Measurements from ENCODE around the gene PELI1.
"Not testable (repeated sequence)": the region's sequence is repeated elsewhere in the genome, so short reads cannot be mapped to it uniquely, and the experiment has no call there.

The PELI1 gene

GRCh38 chr2:64101141-64101591, 43.1 kb downstream of the PELI1 start:
- Histone ChIP-seq H3K9me3 (replicated peaks in 1 of 11) (peaks cover 0 to 3% (median 0%) of the 10 kb centered on the region in 11 experiments; a peak in 2 of 22 replicates), H3K36me3 (peaks cover 45 to 100% (median 80%) of the 10 kb centered on the region in 11 experiments), H3K27me3 (no peaks in the 10 kb centered on the region), H3K9ac (no peak overlapping the region), H4K20me1 (peaks cover 0 to 100% (median 0%) of the 10 kb centered on the region in 11 experiments; a peak in 7 of 22 replicates), H3K27ac (no peak overlapping the region; a peak in 1 of 22 replicates), H3K4me3 (no peak overlapping the region), H3K4me2 (no peak overlapping the region), H3K4me1 (peaks cover 0 to 24% (median 10%) of the 10 kb centered on the region in 10 experiments; a peak in 13 of 20 replicates)
- no peak for TF ChIP-seq Cebpa-rat (IDR thresholded peaks at IDR 0.05)

DNA sequence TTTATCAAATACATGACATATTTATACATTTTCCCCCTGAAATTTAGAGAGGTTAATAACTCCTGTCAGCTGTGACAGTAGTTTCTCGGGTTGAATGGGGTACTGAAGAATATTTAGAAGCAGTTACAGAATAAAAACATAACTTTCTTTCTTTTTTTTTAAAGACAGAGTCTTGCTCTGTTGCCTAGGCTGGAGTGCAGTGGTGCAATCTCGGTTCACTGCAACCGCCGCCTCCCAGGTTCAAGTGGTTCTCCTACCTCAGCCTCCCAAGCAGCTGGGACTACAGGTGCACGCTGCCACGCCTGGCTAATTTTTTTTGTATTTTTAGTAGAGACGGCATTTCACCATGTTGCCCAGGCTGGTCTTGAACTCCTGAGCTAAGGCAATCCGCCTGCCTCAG, 43.6 kb downstream of the PELI1 start:
- peaks cover 51 to 100% (median 80%) of the 10 kb centered on the region in 11 experiments for H3K36me3 ChIP-seq
- not testable (repeated sequence) for H3K9ac ChIP-seq; H3K4me3 ChIP-seq; H3K27me3 ChIP-seq; H3K27ac ChIP-seq; H3K9me3 ChIP-seq (replicated peaks in 1 of 11); H3K4me2 ChIP-seq
- H3K4me1 ChIP-seq: peaks cover 0 to 18% (median 10%) of the 10 kb centered on the region in 10 experiments; a peak in 11 of 20 replicates
- H4K20me1 ChIP-seq: peaks cover 0 to 100% (median 0%) of the 10 kb centered on the region in 11 experiments; a peak in 7 of 22 replicates

- Histone ChIP-seq H3K4me3 (no peak overlapping the region), H3K27ac (no peak overlapping the region), H3K9me3 (replicated peaks in 1 of 11) (peaks cover 0 to 8% (median 0%) of the 10 kb centered on the region in 11 experiments; a peak in 3 of 22 replicates), H3K4me1 (peaks cover 0 to 10% (median 0%) of the 10 kb centered on the region in 10 experiments; a peak in 1 of 20 replicates), H3K36me3 (peaks cover 57 to 100% (median 89%) of the 10 kb centered on the region in 11 experiments), H3K4me2 (no peak overlapping the region), H3K27me3 (no peaks in the 10 kb centered on the region), H4K20me1 (peaks cover 0 to 100% (median 0%) of the 10 kb centered on the region in 11 experiments; a peak in 6 of 22 replicates), H3K9ac (no peak overlapping the region)
- no peak for TF ChIP-seq Cebpa-rat (IDR thresholded peaks at IDR 0.05)
Measured at GRCh38 chr2:64094663-64095382, 49.4 kb downstream of the PELI1 start.

DNA sequence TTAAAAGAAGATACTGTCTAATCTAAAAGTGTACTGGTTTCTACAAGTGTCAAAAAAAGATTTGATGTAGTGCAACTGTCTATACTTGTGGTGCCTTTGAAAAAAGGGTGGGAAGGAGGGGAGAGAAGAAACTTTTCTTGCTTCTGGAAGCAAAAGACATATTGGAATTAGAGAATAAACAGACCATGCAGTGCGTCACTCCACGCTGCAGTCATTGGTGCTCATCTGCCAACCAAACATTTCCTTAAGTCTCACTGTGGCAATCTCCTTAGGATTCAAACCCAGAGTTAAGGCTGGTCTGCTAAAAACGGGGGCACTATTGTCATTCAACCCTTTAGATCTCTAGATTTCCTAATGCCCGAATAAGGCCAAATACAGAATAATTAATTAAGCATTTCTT, 50.9 kb downstream of the PELI1 start:
- Histone ChIP-seq H3K4me2 (no peak overlapping the region), H3K4me3 (no peak overlapping the region), H3K27me3 (no peaks in the 10 kb centered on the region), H3K27ac (no peak overlapping the region), H3K36me3 (peaks cover 51 to 92% (median 75%) of the 10 kb centered on the region in 11 experiments), H3K4me1 (peaks cover 0 to 11% (median 0%) of the 10 kb centered on the region in 10 experiments; a peak in 1 of 20 replicates), H3K9ac (no peak overlapping the region), H4K20me1 (peaks cover 0 to 98% (median 0%) of the 10 kb centered on the region in 11 experiments; a peak in 6 of 22 replicates), H3K9me3 (replicated peaks in 1 of 11) (peaks cover 0 to 8% (median 0%) of the 10 kb centered on the region in 11 experiments; a peak in 3 of 22 replicates)
- TF ChIP-seq Cebpa-rat (IDR thresholded peaks at IDR 0.05): no peak

- H3K4me2 ChIP-seq: no peak overlapping the region
- H3K4me3 ChIP-seq: no peak overlapping the region
- TF ChIP-seq Cebpa-rat (IDR thresholded peaks at IDR 0.05): no peak
- H3K27me3 ChIP-seq: no peaks in the 10 kb centered on the region
- H4K20me1 ChIP-seq: peaks cover 0 to 98% (median 0%) of the 10 kb centered on the region in 11 experiments; a peak in 6 of 22 replicates
- H3K27ac ChIP-seq: no peak overlapping the region
- peaks cover 49 to 84% (median 67%) of the 10 kb centered on the region in 11 experiments for H3K36me3 ChIP-seq
- H3K4me1 ChIP-seq: peaks cover 0 to 12% (median 0%) of the 10 kb centered on the region in 10 experiments; a peak in 1 of 20 replicates
- H3K9ac ChIP-seq: no peak overlapping the region
- H3K9me3 ChIP-seq (replicated peaks in 1 of 11): peaks cover 0 to 8% (median 0%) of the 10 kb centered on the region in 11 experiments; a peak in 3 of 22 replicates
Measured at GRCh38 chr2:64092502-64092901, 51.7 kb downstream of the PELI1 start.

DNA sequence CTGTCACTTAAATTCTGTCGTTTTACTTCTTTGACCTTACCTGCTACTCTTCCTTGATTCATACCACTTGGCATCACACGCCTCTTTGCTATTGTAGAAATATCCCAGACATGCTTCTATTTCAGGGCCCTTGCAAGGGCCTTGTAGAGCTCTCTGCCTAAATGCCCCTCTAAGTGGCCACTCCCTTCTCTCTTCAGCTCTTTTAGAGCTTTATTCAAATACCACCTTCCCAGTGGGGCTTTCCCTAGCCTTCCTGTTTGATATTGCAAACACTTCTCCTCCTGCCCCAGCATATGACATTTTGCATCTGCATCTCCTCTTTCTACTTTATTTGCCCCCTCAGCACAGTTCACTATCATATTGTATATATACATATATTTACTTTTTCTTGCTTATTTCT, 54.0 kb downstream of the PELI1 start:
- Histone ChIP-seq H3K4me1 (peaks cover 0 to 29% (median 0%) of the 10 kb centered on the region in 10 experiments; a peak in 2 of 20 replicates), H3K9me3 (replicated peaks in 1 of 11) (no peaks in the 10 kb centered on the region), H3K9ac (no peak overlapping the region), H3K27me3 (no peaks in the 10 kb centered on the region), H3K4me3 (no peak overlapping the region), H3K36me3 (peaks cover 26 to 61% (median 44%) of the 10 kb centered on the region in 11 experiments), H4K20me1 (peaks cover 0 to 91% (median 0%) of the 10 kb centered on the region in 11 experiments; a peak in 6 of 22 replicates), H3K27ac (no peak overlapping the region), H3K4me2 (no peak overlapping the region)
- no peak for TF ChIP-seq Cebpa-rat (IDR thresholded peaks at IDR 0.05)

- no peaks in the 10 kb centered on the region for H3K27me3 ChIP-seq
- H3K4me2 ChIP-seq: no peak overlapping the region
- peaks cover 6 to 24% (median 14%) of the 10 kb centered on the region in 11 experiments; a peak in 19 of 22 replicates for H3K36me3 ChIP-seq
- H3K4me1 ChIP-seq: peaks cover 0 to 64% (median 8%) of the 10 kb centered on the region in 10 experiments; a peak in 10 of 20 replicates
- H3K4me3 ChIP-seq: no peak overlapping the region
- no peaks in the 10 kb centered on the region for H3K9me3 ChIP-seq (replicated peaks in 1 of 11)
- H3K27ac ChIP-seq: no peak overlapping the region
- no peak for TF ChIP-seq Cebpa-rat (IDR thresholded peaks at IDR 0.05)
- no peak overlapping the region for H3K9ac ChIP-seq
- H4K20me1 ChIP-seq: peaks cover 0 to 53% (median 0%) of the 10 kb centered on the region in 11 experiments; a peak in 4 of 22 replicates
Measured at GRCh38 chr2:64086347-64087082, 57.7 kb downstream of the PELI1 start.

DNA sequence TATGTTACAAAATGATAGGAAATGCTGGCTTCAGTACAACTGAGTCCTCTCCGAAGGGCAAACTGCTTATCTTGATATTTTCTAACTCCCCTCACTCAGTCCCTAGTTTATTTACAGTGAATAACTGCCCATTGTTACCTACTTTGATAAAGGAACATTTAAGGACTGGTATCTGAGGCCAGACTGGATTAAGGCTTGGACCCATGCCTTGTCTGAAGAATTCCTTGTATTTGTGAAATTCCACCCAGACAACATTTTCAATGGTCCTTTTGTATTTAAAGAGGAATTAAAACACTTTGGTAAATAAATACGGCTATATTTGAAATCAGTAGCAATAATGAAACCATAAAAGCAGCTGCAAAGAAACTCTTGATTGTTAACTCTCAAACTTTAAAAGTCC, 58.3 kb downstream of the PELI1 start:
- no peak overlapping the region for H3K4me3 ChIP-seq
- H3K27me3 ChIP-seq: no peaks in the 10 kb centered on the region
- no peak overlapping the region for H3K27ac ChIP-seq
- H3K9me3 ChIP-seq (replicated peaks in 1 of 11): no peaks in the 10 kb centered on the region
- no peak for TF ChIP-seq Cebpa-rat (IDR thresholded peaks at IDR 0.05)
- H3K4me2 ChIP-seq: no peak overlapping the region
- H3K36me3 ChIP-seq: peaks cover under 1 to 18% (median 8%) of the 10 kb centered on the region in 11 experiments; a peak in 13 of 22 replicates
- H3K4me1 ChIP-seq: peaks cover 0 to 70% (median 8%) of the 10 kb centered on the region in 10 experiments; a peak in 10 of 20 replicates
- no peak overlapping the region for H3K9ac ChIP-seq
- H4K20me1 ChIP-seq: peaks cover 0 to 48% (median 0%) of the 10 kb centered on the region in 11 experiments; a peak in 4 of 22 replicates
